Activated CD4-positive, alpha-beta memory T cell treated with anti-CD3 and anti-CD28 coated beads for 36 hours (primary cell): ENCODE measurements around the gene POLR2E. TPM values are rescaled to one million over a fixed set of nuclear protein-coding genes. Genes with fewer than 3 reads are reported as not detected.
A peak's percentile ranks its signal among the peaks of the same experiment; 100 is the strongest.

ENCODE experiments used
- CTCF ChIA-PET: fragments of 350-600 bp; sonication (Branson Sonifier 250); formaldehyde crosslinking; loops from one replicate; lab custom pipeline; 2021; ENCODE audit warnings: antibody characterized with exemption, inconsistent platforms; lab: Charles Lee
- POLR2A ChIA-PET: fragments of 350-600 bp; sonication (Branson Sonifier 250); formaldehyde crosslinking; loops from one replicate; lab custom pipeline; 2021; ENCODE audit warnings: antibody characterized with exemption; lab: Charles Lee
- DNase-seq: peaks from one replicate; pipeline ENCODE4 v3.0.0-alpha.2; 2020
- H3K27ac Mint-ChIP-seq: one replicate; pipeline ENCODE4 v1.8.0; 2021; ENCODE audit warnings: mixed read lengths
- H3K27me3 Mint-ChIP-seq: one replicate; pipeline ENCODE4 v1.8.0; 2021; ENCODE audit warnings: mixed read lengths
- H3K36me3 Mint-ChIP-seq: one replicate; pipeline ENCODE4 v1.8.0; 2021; ENCODE audit warnings: mixed read lengths
- H3K4me1 Mint-ChIP-seq: one replicate; pipeline ENCODE4 v1.8.0; 2021; ENCODE audit warnings: low read depth, mixed read lengths
- H3K4me3 Mint-ChIP-seq: one replicate; pipeline ENCODE4 v1.8.0; 2021; ENCODE audit warnings: mild to moderate bottlenecking, mixed read lengths
- H3K9me3 Mint-ChIP-seq: one replicate; pipeline ENCODE4 v1.8.0; 2021; ENCODE audit warnings: mixed read lengths
- intact Hi-C: fragments of 100-400 bp; cut with micrococcal nuclease; formaldehyde crosslinking; loops from one replicate; pipeline ENCODE4 v1.15.1; 2023
- total RNA-seq, 2 experiments: library from RNA; stranded (reverse); gene quantifications; one replicate each; pipeline ENCODE4 v1.2.3, GENCODE V29; 2021

POLR2E gene
- total RNA-seq, 2 experiments from 2014 or later: 204 to 207 TPM

DNA sequence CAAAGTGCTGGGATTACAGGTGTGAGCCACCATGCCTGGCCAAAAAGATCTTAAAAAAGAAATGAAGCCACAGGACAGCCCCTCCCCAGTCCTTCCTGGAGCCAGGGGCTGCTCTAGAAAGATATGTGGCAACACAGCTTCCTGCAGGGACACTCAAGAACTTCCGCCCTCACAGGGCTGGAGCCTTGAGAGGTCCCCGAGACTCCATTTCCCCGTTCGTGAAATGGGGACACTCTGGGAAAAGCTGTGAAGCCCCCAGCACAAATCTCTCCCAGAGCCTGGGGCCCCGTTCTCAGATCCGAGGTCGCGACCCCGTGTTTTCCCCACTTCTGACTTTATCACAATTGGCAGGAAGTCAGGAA lies 6.1 kb upstream of the POLR2E start:
- Mint-ChIP-seq H3K4me3 (no peak overlapping the region), H3K27me3 (no peaks in the 10 kb centered on the region), H3K36me3 (no peaks in the 10 kb centered on the region), H3K4me1 (peaks cover 59% of the 10 kb centered on the region), H3K27ac (peak overlapping the region; percentile 89), H3K9me3 (peaks cover 6% of the 10 kb centered on the region)
- CTCF ChIA-PET: interaction anchor here (1.2 to 1.9 kb wide), 3 partner anchors 12 to 143 kb away, joined by 4 to 8 read pairs (median 5); no protein-coding TSS in a partner anchor
- intact Hi-C loops: loop anchor here (5.0 to 10.0 kb wide), 3 partner anchors 91 to 177 kb away; partner anchors contain the start of genes ARID3A and ATP5F1D
- POLR2A ChIA-PET: interaction anchor here (1.0 to 4.5 kb wide), 3 partner anchors 13 to 117 kb away, joined by 3 to 23 read pairs (median 10); partner anchors contain the start of gene WDR18
- no peak for DNase-seq

DNA sequence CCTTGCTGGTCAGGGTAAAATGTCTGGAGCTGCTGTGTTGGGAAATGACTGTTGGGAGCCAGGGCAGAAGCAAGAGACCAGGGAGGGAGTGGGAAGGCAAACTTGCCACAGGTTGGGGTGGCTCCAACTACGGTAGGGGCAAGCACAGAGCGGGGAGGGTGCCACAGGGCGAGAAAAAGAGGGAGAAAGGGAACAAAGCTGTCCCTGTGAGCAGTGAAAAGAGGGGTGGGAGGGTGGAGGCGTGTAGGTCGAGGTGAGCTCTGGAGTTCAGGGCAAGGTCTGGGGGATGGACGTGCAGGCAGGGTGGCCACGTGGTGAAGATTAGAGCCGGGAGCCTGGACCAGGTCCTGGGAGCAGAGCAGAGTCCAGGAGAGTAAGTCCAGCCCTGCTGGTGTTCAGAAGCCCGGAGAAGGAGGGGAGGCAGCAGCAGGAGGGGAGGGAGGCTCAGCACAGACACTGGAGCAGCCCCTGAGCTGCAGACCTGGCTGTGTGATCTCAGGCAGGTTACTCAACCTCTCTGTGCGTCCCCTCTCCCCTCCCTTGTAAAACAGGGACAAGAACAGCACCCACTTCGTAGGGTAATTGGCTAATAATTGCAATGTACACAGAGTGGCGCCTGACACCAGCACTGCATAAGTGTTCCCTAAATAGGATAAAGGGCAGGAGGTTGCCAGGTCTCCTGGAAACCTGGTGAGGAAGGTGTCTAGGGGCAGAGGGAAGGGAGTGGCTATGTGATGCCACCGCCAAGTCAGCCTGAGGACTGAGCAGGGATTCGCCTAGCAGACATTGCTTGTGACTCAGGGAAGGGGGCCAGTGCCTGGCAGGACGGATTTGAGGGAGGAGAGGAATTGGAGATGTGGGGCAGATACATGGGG lies 3.2 kb upstream of the POLR2E start:
- Mint-ChIP-seq H3K36me3 (peaks cover 7% of the 10 kb centered on the region), H3K27me3 (no peaks in the 10 kb centered on the region), H3K27ac (peak overlapping the region; percentile 87), H3K9me3 (peaks cover 6% of the 10 kb centered on the region), H3K4me1 (peaks cover 71% of the 10 kb centered on the region), H3K4me3 (no peak overlapping the region)
- POLR2A ChIA-PET: interaction anchor here (0.6 to 1.5 kb wide), 2 partner anchors 21 to 35 kb away, joined by 4 read pairs; no protein-coding TSS in a partner anchor
- CTCF ChIA-PET: interaction anchor here (0.6 kb wide), 1 partner anchor 1000 kb away, joined by 3 read pairs; no protein-coding TSS in a partner anchor
- DNase-seq: no peak
- intact Hi-C loops: loop anchor here (1.0 kb wide), 1 partner anchor 21 kb away; no protein-coding TSS in a partner anchor

- Mint-ChIP-seq H3K36me3 (peaks cover 10% of the 10 kb centered on the region), H3K4me3 (no peak overlapping the region), H3K9me3 (peaks cover 6% of the 10 kb centered on the region), H3K27ac (peak overlapping the region; percentile 71), H3K4me1 (peaks cover 71% of the 10 kb centered on the region), H3K27me3 (no peaks in the 10 kb centered on the region)
- intact Hi-C loops: no loop called here
- ChIA-PET POLR2A (interaction anchor here (0.6 to 1.5 kb wide), 2 partner anchors 21 to 36 kb away, joined by 4 read pairs; no protein-coding TSS in a partner anchor), CTCF (interaction anchor here (0.6 to 0.7 kb wide), 2 partner anchors 31 to 1001 kb away, joined by 3 read pairs; partner anchors contain the start of gene ARHGAP45)
- no peak for DNase-seq
Observed at GRCh38 chr19:1097810-1098176, 2.6 kb upstream of the POLR2E start.

DNA sequence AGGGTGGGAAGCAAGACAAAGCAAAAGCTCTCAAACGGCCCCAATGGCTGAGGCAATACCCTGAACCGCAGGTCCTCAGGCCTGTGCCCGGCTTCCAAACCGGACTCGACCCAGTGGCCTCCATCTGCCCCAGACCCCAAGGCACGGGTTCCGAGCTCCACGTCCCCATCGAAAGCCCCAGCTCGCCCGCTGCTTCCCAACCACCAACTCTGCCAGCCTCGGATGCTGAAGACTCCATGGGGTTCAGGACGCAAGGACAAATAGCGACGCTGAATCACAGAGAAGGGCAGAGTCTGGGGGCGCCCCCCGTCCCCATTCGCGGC lies 559 bp downstream of the POLR2E start:
- H3K4me3 Mint-ChIP-seq: peak overlapping the region; percentile 93
- peak overlapping the region; percentile 91 for H3K27ac Mint-ChIP-seq
- ChIA-PET CTCF (interaction anchor here (0.9 to 1.6 kb wide), 5 partner anchors 10 to 98 kb away, joined by 3 to 7 read pairs (median 3); partner anchors contain the start of gene ARHGAP45), POLR2A (interaction anchor here (0.6 to 4.2 kb wide), 5 partner anchors 10 to 62 kb away, joined by 4 to 26 read pairs (median 4); no protein-coding TSS in a partner anchor)
- no peaks in the 10 kb centered on the region for H3K27me3 Mint-ChIP-seq
- H3K36me3 Mint-ChIP-seq: peaks cover 14% of the 10 kb centered on the region
- intact Hi-C loops: loop anchor here (2.0 kb wide), 1 partner anchor 18 kb away; no protein-coding TSS in a partner anchor
- H3K4me1 Mint-ChIP-seq: peaks cover 53% of the 10 kb centered on the region
- DNase-seq: no peak
- H3K9me3 Mint-ChIP-seq: peaks cover 1% of the 10 kb centered on the region

DNA sequence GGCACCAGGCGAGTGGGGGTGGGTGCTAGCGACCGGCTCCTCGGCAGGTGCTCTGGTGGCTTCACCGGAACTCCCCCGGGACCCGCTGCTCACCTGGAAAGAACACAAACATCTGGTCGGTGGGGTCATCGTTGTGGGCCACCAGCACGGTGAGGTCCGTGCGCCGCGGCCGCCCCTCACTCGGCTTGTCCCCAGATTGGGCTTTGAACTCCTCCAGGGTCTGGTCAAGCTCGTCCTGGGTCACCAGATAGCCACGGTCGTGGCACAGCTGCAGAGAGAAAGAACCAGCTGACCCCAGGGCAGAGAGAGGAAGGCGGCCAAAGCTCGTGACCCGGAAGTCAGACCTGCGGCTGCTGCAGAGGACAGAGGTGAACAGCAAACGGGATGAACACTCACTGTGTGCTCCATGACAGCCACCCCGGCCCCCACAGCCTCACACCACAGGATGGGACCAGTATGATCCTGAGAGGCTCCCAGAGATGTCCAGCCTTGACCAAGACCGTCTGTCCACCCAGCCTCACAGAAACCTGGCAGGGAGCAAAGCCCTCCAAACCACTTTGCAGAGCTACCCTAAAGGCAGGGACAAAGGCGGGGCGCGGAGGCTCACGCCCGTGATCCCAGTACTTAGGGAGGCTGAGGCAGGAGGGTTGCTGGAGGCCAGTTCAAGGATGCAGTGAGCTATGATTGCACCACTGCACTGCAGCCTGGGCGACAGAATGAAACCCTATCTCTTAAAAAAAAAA lies 1.2 kb downstream of the POLR2E start:
- Mint-ChIP-seq H3K4me1 (peaks cover 48% of the 10 kb centered on the region), H3K9me3 (no peaks in the 10 kb centered on the region), H3K36me3 (peaks cover 14% of the 10 kb centered on the region), H3K4me3 (peak overlapping the region; percentile 93), H3K27me3 (no peaks in the 10 kb centered on the region), H3K27ac (peak overlapping the region; percentile 91)
- intact Hi-C loops: loop anchor here (2.0 kb wide), 1 partner anchor 17 kb away; no protein-coding TSS in a partner anchor
- ChIA-PET POLR2A (interaction anchor here (0.6 to 4.2 kb wide), 5 partner anchors 9 to 61 kb away, joined by 4 to 26 read pairs (median 4); no protein-coding TSS in a partner anchor), CTCF (interaction anchor here (0.9 to 1.6 kb wide), 5 partner anchors 9 to 150 kb away, joined by 3 to 7 read pairs (median 4); partner anchors contain the start of gene ARHGAP45)
- DNase-seq: no peak

DNA sequence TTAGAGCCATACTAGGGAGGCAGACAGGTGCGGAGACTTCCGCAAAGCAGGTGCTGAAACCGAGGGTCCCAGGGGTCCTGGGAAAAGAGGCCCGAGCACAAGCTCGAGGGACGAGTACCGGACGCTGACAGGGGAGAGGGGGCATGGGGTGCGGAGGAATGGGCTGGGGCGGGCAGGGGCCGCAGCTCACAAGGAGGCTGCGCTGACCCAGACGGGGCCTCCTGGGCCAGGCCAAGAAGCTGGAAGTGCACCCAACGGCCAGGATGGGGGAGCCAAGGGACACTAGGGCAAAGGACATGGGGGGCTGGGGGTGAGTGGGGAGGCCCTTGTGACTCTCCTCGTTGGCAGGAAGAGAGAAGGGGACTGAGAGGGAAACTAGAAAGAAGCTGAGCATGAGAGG lies 1.8 kb downstream of the POLR2E start:
- H3K27ac Mint-ChIP-seq: no peak overlapping the region
- ChIA-PET POLR2A (interaction anchor here (0.6 to 4.2 kb wide), 3 partner anchors 9 to 65 kb away, joined by 6 to 26 read pairs (median 7); no protein-coding TSS in a partner anchor), CTCF (interaction anchor here (1.0 to 1.3 kb wide), 3 partner anchors 8 to 151 kb away, joined by 3 to 5 read pairs (median 4); no protein-coding TSS in a partner anchor)
- peak overlapping the region; percentile 93 for H3K4me3 Mint-ChIP-seq
- intact Hi-C loops: no loop called here
- no peak for DNase-seq
- H3K4me1 Mint-ChIP-seq: peaks cover 46% of the 10 kb centered on the region
- H3K27me3 Mint-ChIP-seq: no peaks in the 10 kb centered on the region
- peaks cover 18% of the 10 kb centered on the region for H3K36me3 Mint-ChIP-seq
- H3K9me3 Mint-ChIP-seq: no peaks in the 10 kb centered on the region

DNA sequence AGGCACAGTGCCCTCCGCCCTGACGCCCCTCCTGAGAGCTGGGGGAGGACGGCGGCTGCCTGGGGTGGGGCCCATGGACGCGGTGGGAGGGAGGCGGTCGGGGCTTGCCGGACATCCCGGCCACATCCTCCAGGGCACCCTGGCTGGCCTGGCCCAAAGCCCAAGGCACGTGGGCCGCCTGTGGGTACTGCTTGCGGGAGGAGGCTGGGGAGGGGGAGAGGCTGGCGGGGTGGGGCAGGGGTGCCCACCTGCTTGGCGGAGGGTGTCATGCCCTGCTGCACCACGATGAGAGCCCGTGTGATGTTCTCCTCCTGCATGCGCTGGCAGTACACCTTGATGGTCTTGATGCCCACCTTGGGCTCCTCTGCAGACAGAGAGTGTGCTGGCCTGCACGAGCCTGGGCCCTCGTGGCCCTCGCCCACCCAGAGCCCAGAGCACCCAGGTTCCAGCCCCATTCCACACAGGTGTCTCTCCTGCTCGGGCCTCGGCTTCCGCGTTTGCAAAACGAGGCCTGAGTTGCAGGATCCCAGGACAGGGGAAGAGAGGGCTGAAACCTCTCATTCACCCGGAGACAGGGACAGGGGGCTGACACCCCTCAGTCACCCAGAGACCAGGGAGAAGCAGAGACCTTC lies 3.5 kb downstream of the POLR2E start:
- ChIA-PET POLR2A (interaction anchor here (0.7 kb wide), 1 partner anchor 26 kb away, joined by 3 read pairs; no protein-coding TSS in a partner anchor), CTCF (interaction anchor here (1.6 kb wide), 1 partner anchor 10 kb away, joined by 5 read pairs; no protein-coding TSS in a partner anchor)
- Mint-ChIP-seq H3K27me3 (no peaks in the 10 kb centered on the region), H3K4me1 (peaks cover 50% of the 10 kb centered on the region), H3K36me3 (peaks cover 23% of the 10 kb centered on the region), H3K27ac (no peak overlapping the region), H3K4me3 (no peak overlapping the region), H3K9me3 (no peaks in the 10 kb centered on the region)
- no peak for DNase-seq
- intact Hi-C loops: no loop called here

GRCh38 chr19:1090731-1091543 lies 4.2 kb downstream of the POLR2E start:
- no peak overlapping the region for H3K4me3 Mint-ChIP-seq
- ChIA-PET POLR2A (interaction anchor here (0.7 kb wide), 1 partner anchor 26 kb away, joined by 3 read pairs; no protein-coding TSS in a partner anchor), CTCF (interaction anchor here (1.6 kb wide), 1 partner anchor 9 kb away, joined by 5 read pairs; no protein-coding TSS in a partner anchor)
- no peaks in the 10 kb centered on the region for H3K9me3 Mint-ChIP-seq
- peak overlapping the region; percentile 38 for H3K27ac Mint-ChIP-seq
- no peaks in the 10 kb centered on the region for H3K27me3 Mint-ChIP-seq
- DNase-seq: peak; percentile 49
- intact Hi-C loops: no loop called here
- peaks cover 23% of the 10 kb centered on the region for H3K36me3 Mint-ChIP-seq
- peaks cover 45% of the 10 kb centered on the region for H3K4me1 Mint-ChIP-seq

DNA sequence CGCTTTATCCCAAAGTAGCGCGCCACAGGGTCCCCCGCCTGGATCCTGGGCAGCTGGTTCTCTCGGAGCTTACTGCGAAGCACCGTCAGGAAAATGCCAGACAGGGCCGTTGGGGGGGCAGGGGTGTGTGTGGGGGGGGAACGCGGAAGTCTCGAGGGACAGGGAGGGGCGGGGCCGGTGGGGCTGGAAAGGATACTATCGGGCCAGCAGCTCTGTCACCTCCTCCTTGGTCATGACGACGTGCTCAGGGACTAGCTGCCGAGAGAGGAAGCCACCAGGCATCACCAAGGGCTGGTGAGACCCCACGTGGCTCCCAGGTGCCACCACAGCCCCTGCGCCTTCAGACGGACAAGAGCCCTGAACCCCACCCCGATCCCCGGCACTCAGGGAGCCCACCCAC lies 5.3 kb downstream of the POLR2E start:
- Mint-ChIP-seq H3K4me3 (no peak overlapping the region), H3K36me3 (peaks cover 28% of the 10 kb centered on the region), H3K27me3 (no peaks in the 10 kb centered on the region), H3K9me3 (no peaks in the 10 kb centered on the region), H3K27ac (no peak overlapping the region), H3K4me1 (peaks cover 45% of the 10 kb centered on the region)
- POLR2A ChIA-PET: interaction anchor here (1.0 to 2.1 kb wide), 2 partner anchors 13 to 51 kb away, joined by 3 to 11 read pairs; partner anchors contain the start of gene GPX4
- DNase-seq: no peak
- intact Hi-C loops: no loop called here
- CTCF ChIA-PET: interaction anchor here (1.0 to 6.9 kb wide), 4 partner anchors 10 to 104 kb away, joined by 3 to 41 read pairs (median 5); partner anchors contain the start of gene ARHGAP45
